LNCaP clone FGC (cell line): ENCODE measurements around the gene CDK6.

ENCODE experiments used
- DNase-seq: peaks from one replicate; pipeline ENCODE4 v3.0.0-alpha.2; 2011; ENCODE audit warnings: low read depth
- H3K4me3 ChIP-seq: 2 replicates; pipeline ENCODE4 v1.5.1; 2011; ENCODE audit warnings: mild to moderate bottlenecking, low read depth, low read length, control low read depth
- CTCF ChIP-seq: IDR thresholded peaks from 2 replicates; pipeline ENCODE4 v1.5.1; 2012; ENCODE audit warnings: mild to moderate bottlenecking; ENCODE audit not compliant: control insufficient read depth, insufficient read depth; ENCODE audit errors: extremely low read depth

Gene CDK6

DNA sequence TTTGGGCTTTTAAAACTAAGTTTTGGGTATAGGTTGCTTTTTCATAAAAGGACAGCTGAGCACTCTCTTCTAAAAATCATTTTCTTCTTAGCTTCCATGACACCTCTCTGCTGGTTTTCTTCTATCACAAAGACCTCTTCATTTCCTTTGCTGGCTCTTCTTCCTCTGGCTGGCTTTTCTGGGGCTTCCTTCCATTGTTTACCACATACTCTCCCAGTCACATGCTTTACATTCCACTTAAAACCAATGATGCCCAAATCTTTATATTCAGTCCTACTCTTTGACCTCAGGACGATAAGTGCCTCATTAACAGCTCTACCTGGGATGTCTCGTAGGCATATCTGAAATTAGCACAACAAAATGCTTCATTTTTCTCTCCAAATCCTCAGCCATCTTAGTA lies 273.0 kb downstream of the CDK6 start:
- H3K4me3 ChIP-seq: no peak overlapping the region
- no peak for TF ChIP-seq CTCF
- DNase-seq: no peak

GRCh38 chr7:92560602-92561001 lies 275.8 kb downstream of the CDK6 start:
- TF ChIP-seq CTCF: no peak
- no peak overlapping the region for H3K4me3 ChIP-seq
- DNase-seq: no peak

DNA sequence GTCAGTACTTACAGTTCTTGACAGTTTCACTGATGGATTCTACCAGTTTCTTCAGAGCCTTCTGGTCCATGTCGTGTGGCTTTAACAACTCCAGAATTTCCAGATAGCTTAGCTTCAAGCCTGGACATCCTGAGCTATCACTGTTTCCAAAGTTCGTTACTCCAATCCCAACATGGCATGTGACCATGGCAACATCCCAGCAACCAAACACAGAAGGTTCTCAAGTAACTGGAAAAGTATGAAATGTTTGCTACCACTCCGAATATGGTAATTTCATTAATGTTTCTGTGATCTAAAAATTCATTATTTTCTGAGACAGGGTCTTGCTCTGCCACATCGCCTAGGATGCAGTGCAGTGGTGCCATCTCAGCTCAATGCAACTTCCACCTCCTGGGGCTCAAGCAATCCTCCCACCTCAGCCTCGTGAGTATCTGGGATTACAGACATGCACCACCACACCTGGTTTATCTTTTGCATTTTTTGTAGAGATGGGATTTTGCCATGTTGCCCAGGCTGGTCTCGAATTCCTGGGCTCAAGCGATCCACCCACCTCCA lies 278.5 kb downstream of the CDK6 start:
- no peak for DNase-seq
- H3K4me3 ChIP-seq: no peak overlapping the region
- no peak for TF ChIP-seq CTCF

DNA sequence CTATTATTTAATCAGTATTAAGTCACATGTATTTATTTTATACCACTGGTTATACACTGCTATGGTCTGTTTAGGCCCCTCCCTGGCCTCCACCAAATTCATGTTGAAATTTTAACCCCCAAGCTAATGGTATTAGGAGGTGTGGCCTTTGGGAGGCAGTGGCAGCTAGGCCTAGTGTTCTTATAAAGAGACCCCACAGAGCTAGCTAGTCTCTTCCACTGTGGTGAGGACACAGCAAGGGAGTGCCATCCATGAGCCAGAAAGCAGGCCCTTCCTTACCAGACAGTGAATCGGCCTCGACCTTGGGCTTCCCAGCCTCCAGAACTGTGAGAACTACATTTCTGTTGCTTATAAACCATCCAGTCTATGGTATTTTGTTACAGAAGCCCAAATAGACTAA lies 279.1 kb downstream of the CDK6 start:
- no peak overlapping the region for H3K4me3 ChIP-seq
- DNase-seq: no peak
- TF ChIP-seq CTCF: no peak
